Raji (cell line): Measurements from ENCODE around the gene SOHLH1.

Source experiments
- POLR2A ChIP-seq: IDR thresholded peaks from 2 replicates; pipeline ENCODE4 v1.6.1; 2011; ENCODE audit warnings: low read depth, low read length, control low read depth; ENCODE audit not compliant: insufficient read depth

Gene SOHLH1

DNA sequence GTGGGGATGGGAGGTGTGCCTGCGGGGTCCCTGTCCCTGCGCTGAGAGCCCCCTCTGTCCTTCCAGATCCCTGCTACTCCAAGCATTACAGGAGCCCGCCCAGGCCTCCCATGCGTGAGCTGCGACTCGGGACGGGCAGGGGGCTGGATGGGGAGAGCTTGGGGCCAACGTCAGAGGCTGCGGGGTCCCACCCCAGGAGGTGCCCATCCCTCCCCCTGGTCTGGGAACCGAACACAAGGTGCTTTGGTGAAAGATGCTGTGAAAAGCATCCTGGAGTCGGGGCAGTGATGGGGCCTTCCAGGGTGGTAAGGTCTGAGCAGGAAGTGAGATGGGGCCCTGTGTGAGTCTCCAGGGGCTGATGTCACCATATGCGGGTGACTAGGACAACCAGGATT is 33.5 kb downstream of the SOHLH1 start:
- TF ChIP-seq POLR2A, result no peak

DNA sequence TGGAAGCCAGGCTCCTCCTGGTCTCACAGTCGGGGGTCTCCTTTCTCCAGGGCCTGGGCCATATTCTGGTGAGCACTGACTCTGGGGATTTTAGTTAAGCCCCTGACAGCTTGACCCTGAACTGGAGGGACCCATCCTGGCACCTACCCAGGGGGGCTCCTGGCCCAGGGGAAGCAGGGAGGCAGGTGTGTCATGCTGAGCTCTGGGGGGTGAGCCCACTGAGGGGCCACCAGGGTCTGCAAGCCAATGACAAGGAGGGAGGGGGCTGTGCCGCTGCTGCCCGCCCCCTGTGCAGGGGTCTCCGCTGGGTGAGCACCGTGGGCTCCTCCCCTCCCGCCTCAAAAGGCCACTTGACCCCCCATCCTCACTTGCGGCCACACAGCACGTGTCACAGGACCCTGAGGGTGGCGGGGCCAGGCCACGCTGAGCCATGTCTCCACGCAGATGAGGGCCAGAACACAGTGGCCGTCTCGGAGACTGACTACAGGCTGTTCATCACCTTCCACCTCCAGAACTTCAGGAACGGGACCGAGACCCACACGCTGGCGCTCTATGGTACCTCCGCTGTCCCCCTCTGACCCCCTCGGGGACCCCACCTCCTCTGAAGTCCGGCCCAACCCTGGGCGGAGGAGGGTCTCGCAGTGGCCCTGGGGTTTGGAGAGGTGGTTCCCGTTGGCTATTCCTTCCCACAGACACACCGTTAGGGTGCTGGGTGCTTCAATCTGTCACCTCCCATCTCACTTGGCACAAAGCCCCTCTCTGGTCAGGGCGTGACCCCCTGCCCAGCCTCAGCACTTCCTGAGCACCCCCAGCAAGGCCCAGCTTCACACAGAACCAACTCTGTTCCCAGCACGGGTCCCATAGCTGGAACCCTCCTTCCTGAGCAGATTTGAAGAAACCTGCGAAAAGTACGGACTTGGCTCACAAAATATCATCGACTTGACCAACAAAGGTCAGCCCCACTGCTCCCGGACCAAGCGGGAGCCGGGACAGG is 34.2 kb downstream of the SOHLH1 start:
- no peak for TF ChIP-seq POLR2A

DNA sequence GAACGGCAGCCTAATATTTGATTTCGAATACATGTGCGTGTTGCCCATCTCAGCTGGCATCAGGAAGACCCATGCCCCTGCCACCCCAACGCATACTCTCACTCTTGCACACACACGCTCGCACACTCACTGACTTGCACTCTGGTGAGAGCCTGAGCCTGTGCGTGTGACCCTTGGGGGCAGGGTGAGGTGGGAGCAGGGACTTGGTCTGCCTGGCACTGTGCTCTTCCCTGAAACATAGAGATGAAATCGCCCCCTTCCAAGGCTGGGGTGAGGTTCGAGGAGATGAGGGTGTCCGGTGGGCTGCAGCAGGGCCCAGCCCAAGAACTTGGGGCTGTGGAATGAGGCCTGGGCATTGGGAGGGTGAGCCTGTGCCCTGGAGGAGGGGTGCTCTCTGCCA is 35.0 kb downstream of the SOHLH1 start:
- TF ChIP-seq POLR2A, result no peak

DNA sequence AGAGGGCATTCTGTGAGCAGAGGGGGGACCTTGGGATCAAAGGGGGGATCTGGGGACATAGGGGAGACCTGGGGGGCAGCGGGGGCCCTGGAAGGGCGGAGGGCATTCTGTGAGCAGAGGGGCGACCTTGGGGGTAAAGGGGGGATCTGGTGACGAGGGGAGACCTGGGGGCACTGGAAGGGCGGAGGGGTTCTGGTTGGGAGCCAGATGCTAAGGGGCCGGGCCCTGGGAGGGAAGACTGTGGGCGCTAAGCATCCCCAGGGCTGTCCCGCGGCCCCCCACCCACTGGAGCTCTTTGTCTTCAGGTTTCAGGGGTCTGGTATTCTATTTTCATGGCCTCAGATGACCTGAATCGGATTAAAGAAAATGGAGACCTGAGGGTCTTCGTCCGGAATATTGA is 35.4 kb downstream of the SOHLH1 start:
- no peak for TF ChIP-seq POLR2A

DNA sequence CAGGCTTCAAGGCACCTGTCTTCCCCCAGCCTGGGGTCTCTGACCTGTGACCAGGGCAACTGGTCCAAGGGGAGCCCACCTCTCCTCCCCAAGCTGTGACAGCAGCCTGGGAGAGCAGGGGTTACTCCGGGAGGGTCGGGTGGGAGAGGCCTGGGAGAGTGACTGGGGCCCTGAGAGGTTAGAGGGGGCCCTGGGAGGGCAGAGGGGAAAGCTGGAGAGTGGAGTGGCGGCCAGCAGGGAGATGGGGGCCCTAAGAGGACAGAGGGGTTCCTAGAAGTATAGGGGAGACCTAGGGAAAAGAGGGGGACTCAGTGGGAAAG is 35.9 kb downstream of the SOHLH1 start:
- TF ChIP-seq POLR2A, result no peak

DNA sequence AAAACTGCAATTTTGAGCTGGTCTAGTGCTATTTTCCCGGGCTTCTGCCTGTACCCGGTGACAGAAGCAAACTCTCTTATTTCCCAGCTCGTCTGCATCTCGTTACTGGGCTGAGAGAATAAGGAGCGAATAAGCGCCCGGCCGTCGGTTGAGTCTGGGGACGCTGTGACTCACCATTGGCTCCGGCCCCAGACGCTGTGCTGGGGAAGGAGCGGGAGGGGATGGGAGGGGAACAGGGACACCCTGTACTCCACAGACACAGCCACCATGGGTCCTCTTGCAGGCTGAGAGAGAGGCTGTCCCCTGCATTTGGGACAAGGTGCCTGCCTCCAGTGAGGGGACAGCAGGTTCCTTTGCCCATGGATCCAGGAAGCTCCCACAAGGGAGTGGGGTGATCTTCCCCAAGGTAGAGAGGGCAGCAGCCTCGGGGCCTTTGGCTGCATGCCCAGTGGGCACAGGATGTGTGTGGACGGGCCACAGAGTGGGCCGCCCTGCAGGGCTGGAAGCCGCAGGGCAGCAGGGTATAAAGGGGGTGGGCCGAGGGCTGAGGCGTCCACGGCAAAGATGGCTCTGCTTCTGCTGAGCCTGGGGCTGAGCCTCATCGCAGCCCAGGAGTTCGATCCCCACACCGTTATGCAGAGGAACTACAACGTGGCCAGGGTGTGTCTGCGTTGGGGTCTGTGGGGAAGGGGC is 36.4 kb downstream of the SOHLH1 start, which contains the start of gene LCN9:
TSS of gene LCN9 (plus strand) at position 552 of the 693 bp plus-strand sequence. CDS start at position 565, 13 bp downstream.
- TF ChIP-seq POLR2A, result no peak

DNA sequence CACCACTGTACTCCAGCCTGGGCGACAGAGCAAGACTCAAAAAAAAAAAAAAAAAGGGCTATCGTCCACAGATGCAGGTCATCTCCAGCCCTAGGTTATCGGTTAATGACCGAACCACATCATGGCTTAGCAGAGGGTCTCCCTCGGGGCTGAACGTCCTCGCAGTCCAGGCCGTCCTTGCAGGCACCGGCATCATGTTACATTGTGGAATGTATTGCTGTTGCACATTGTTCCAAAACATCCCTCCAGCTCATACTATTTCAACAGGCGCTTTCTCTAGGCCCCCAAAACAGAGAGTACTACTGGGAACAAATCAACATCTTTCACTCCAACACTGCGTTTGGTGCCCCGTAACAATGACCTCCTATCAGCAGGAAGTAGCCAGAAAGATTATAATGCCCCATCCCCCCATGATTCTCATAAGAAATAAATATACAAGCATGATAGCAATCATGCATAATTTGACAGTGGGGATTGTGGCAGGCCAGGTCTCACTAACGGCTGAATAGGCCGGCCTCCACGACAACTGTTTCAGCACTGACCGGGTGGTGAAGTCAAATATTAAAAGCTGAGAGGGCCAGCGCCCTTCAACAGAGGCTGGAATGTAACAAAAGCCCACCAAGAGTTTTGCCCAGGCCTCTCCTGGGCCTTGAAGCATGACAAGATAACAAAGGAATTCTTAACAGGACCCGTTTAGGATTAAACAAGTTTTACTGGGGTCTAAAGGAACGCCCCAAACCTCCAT is 37.3 kb downstream of the SOHLH1 start:
- no peak for TF ChIP-seq POLR2A

DNA sequence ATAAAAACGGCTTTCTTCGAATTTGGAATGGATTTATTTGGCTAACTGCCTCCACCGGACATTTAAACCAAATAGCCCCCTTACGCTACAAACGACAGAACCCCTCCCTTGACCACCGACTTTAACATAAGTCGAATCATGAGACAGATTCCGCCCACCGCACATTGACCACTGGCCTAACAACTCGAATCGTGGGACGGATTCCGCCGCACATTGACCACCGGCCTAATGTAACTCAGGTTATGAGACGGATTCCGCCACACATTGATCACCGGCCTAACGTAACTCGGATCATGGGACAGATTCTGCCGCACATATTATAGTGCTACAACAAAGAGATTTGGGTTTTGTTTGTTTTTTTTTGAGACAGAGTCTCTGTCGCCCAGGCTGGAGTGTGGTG is 38.9 kb downstream of the SOHLH1 start:
- TF ChIP-seq POLR2A, result no peak

DNA sequence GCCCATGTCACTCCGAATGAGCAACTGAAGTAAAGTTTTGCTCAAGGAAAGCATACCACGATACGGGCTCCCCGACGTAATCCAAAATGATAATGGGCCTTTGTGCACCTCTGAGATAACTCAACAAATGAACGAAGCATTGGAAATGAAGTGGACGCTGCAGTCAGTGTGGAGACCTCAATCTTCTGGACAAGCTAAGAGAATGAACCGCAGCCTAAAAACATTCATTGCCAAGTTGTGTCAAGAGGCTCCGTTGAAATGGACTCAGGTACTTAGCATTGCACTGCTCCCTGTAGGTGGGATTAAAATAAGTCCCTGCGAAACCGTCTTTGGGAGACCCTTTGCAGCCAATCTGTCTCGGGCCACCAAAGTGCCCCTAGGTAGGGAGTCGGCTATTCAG is 40.0 kb downstream of the SOHLH1 start:
- TF ChIP-seq POLR2A, result no peak

DNA sequence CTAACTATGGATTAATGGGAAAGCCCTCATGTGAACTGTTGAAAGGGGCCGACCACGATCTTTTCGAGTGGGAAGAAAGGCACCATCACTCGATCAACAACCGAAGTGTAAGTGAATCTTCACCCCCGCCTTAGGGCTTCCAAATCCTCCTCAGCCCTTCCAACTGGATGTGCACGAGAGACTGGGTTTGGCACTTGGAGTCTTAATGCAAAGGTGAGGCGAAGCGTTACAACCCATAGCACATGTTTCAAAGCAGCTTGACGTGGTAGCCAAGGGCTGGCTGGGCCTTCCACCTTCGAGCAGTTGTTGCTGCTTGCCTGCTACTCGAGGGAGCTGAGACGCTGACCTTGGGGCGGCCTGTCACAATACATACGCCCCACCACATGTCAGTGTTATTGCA is 41.9 kb downstream of the SOHLH1 start:
- TF ChIP-seq POLR2A, result no peak

DNA sequence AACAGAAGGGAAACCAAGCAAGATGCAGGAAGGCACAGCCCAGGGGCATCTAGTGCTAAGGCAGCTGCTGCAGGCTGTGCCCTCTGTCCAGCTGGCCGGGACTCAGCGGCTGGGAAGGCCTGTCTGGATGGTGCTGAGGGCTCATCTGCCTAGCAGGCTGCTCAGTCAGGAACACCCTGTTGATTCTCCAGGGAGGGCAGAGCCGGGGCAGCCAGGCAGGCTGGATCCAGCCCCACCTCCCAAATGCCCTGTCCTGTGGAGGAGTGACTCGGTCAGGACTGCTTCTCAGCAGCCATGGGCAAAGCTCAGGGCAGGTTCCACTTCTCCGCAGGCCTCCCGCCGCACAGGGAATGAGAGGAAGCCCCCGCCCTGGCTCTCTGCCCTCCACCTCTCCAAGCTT is 44.0 kb downstream of the SOHLH1 start:
- no peak for TF ChIP-seq POLR2A

DNA sequence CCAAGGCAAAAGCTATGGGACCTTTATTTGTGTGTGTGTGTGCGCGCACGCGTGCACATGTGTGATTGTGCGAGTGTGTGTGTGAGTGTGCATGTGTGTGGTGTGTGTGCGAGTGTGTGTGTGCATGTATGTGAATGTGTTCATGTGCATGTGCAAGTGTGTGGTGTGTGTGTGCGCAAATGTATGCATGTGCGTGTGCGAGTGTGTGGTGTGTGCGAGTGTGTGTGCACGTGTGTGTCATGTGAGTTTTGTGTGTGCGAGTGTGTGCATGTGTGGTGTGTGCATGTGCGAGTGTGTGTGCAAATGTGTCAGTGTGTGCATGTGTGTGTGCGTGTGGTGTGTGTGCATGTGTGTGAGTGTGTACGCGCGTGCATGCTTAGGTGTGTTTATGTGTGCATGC is 48.9 kb downstream of the SOHLH1 start:
- TF ChIP-seq POLR2A, result no peak

DNA sequence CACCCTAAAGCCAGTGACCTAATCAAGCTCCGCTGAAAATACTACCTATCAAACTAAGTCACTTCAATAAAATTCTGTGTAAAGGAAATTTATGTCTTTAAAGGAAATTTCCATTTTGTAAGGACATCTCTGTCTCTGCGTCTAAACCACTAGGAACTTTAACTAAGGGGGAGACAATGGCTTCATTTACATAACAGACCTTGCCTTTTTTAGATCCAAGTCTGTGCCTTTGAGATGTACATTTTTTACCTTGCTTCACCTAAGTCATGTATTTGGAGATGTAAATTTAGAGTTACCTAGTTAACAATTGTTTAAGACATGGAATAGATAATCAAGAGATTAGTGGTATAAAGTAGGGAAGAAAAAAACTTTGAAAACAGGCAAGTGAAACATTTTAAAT is 49.8 kb downstream of the SOHLH1 start:
- TF ChIP-seq POLR2A, result no peak

DNA sequence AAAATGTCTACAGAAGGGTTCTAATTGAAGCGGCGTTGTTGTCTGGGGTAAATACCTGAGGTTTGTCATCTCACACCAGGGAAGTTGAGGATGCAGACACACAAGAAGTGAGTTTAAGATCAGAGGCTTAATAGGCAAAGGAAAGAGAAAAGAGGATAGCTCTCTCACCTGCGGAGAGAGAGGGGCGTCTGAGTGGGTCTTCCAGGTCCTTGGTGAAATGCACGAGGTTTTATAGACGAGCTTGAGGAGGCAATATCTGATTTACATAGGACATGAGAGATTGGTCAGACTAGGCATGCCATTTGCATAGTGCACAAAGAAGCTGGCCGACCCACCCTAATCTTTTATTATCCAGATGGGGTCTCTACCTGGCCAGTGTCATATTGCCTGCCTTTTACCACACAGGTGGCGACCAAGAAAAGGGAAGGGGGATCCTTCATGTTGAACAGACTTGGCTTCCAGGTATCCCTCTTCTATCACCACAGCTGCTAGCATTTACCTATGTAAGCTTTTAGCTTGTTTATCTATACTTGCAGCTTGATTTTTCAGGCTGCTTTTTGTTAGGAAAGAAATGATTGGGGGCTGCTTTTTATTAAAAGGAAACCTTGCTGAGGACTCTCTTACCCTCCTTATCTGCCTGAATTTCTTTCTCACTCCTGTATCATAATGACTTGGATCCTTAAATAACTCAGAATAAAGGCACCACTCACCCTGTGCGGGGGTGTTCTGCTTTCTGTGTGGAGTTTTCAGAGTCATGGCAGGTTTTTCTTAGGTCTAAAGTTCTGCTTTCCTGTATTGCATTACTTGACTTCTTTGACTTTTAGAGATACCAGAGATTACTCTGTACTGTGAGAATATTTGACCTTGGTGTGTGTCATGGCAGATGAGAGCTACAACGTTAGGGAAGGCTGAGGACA is 50.5 kb downstream of the SOHLH1 start:
- no peak for TF ChIP-seq POLR2A
